ENCODE results near the gene COQ5. TPM values are rescaled to one million over a fixed set of nuclear protein-coding genes. Genes with fewer than 3 reads are reported as not detected.

The COQ5 gene
- total RNA-seq (10 to 100 TPM; 24.5 to 25.2 TPM), polyA plus RNA-seq (10 to 100 TPM; 32.8 to 49.1 (median 39.1) TPM), total RNA-seq (7.9 to 25.3 (median 21.6) reads per million in 6 experiments)

DNA sequence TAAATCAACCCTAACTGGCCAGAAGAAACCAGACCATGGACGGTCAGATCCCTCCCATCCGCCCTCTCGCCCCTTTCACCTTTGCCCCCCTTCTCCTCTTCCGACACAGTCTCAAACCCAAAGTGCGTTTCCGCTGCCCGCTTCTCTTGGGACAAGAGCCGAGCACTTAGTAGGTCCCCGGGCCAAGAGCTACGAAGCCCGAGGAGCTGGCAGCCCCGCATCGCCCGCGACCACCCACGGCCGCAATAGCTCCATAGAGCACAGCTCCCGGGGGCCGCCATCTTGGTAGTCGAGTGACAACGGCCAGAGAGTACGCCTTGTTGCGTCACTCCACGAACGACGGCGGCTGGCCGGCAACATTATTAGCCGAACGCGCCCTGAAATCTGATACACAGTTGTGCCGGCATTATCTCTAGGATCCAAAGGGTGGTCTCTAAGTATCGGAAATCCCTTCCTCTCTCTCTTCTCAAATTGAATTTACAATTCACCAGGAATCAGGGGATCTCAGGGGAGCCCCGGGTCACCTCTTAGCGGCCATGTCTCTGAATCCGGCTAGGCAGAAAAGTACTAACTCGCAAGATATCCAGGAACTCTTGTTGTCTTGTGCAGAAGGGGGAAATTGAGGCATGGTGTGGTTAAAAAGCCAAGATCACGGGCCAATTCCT lies at the start of gene COQ5:
COQ5 (minus strand) TSS at position 298 of the 665 bp plus-strand sequence; CDS start at position 281, 17 bp downstream.
- H3K27me3 Mint-ChIP-seq = no peaks in the 10 kb centered on the region
- POLR2A ChIA-PET = interaction anchor here (0.8 to 1.5 kb wide), 8 partner anchors 10 to 564 kb away, joined by 3 to 10 read pairs (median 6); partner anchors contain the start of genes POP5, RNU4-1 and SRSF9
- H3K36me3 Mint-ChIP-seq = peaks cover 0 to 7% (median 0%) of the 10 kb centered on the region in 3 donors
- peak; percentile 96 to 97 for ATAC-seq
- peak within 1 kb of the TSS; percentile 97 to 100 (median 100) for H3K4me3 Mint-ChIP-seq
- H3K9me3 Mint-ChIP-seq = no peaks in the 10 kb centered on the region
- peak; percentile 69 to 89 (median 81) for DNase-seq
- H3K4me1 Mint-ChIP-seq = peaks cover 10 to 32% (median 20%) of the 10 kb centered on the region in 4 donors
- H3K27ac Mint-ChIP-seq = peak within 1 kb of the TSS; percentile 98 to 100 (median 99)

DNA sequence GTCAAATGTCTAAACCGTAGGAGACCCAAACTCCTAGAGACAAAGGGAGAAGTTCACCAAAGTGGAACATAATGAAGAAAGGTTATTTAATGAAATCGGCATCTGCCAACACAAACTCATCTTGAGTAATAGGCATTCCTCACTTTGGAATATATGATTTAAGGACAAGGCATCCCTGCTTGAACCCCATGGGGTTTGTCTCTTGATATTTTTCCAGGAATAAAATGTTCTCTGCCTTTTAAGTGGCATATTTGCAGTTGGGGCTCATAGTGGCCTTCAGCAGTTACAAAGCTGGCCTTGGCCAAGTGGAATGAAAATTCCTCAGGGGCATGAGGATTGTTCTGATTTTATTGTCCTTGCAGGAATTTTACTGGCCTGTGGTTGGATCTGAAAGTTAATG lies 45.1 kb upstream of the COQ5 start:
- Mint-ChIP-seq H3K36me3 (peaks cover 6 to 98% (median 20%) of the 10 kb centered on the region in 3 donors), H3K4me3 (peak overlapping the region in 1 of 10 donors; percentile 5), H3K9me3 (no peaks in the 10 kb centered on the region), H3K27me3 (no peaks in the 10 kb centered on the region), H3K4me1 (peaks cover 0 to 3% (median 0%) of the 10 kb centered on the region in 4 donors), H3K27ac (peak overlapping the region in 6 of 10 donors; percentile 30 to 87 (median 66))
- POLR2A ChIA-PET = no interaction called here
- DNase-seq (no peak), ATAC-seq (no peak)

DNA sequence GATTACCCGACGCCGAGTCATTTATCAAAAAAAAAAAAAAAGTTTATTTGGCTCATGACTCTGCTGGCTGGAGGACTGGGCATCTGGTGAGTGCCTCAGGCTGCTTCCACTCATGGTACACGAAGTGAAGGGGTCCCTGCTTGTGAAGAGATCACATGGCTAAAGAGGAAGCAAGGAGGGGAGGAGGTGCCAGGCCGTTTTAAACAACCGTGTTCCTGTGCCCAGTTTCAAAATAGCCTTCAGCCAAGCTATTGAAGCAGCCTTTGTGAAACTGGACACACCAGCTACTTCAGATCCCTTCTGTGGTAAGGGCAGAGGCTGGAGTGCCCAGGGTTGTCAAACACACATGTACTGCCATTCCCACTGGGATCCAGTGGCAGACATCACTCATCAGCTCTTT lies 44.6 kb upstream of the COQ5 start:
- Mint-ChIP-seq H3K4me3 (no peak overlapping the region), H3K36me3 (peaks cover 6 to 98% (median 23%) of the 10 kb centered on the region in 3 donors), H3K27me3 (no peaks in the 10 kb centered on the region), H3K27ac (peak overlapping the region in 2 of 10 donors; percentile 55 to 80), H3K4me1 (peaks cover 0 to 3% (median 0%) of the 10 kb centered on the region in 4 donors), H3K9me3 (no peaks in the 10 kb centered on the region)
- ATAC-seq = no peak
- no peak for DNase-seq
- POLR2A ChIA-PET = no interaction called here

DNA sequence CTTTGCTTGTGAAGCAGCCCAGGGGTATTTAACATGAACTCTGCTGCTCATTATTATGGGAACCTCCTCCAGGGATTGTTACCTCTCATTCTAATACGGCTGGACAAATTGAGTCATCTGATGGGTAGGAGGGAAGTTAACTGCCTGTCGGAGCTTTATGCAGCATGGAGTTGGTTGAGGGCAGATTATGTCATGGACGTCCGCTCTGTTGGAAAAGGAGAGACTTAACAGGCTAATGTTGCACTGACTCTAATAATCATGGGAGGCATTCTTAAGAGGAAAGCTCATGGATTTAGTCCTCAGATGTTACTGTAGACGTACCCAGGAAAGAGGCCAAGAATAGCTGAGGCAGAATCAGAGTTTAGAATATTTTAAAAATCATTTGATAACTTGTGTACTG lies 42.3 kb upstream of the COQ5 start:
- Mint-ChIP-seq H3K9me3 (no peaks in the 10 kb centered on the region), H3K4me1 (no peaks in the 10 kb centered on the region), H3K27me3 (no peaks in the 10 kb centered on the region), H3K4me3 (no peak overlapping the region), H3K27ac (peak overlapping the region in 4 of 10 donors; percentile 47 to 79 (median 56)), H3K36me3 (peaks cover 11 to 97% (median 24%) of the 10 kb centered on the region in 3 donors)
- POLR2A ChIA-PET = interaction anchor here (0.6 to 1.0 kb wide), 2 partner anchors 11 to 281 kb away, joined by 3 read pairs; no protein-coding TSS in a partner anchor
- DNase-seq = no peak
- ATAC-seq = no peak

- Mint-ChIP-seq H3K9me3 (no peaks in the 10 kb centered on the region), H3K27me3 (no peaks in the 10 kb centered on the region), H3K36me3 (peaks cover 5 to 96% (median 22%) of the 10 kb centered on the region in 3 donors), H3K4me3 (peak overlapping the region in 1 of 10 donors; percentile 12), H3K4me1 (no peaks in the 10 kb centered on the region), H3K27ac (peak overlapping the region in 5 of 10 donors; percentile 17 to 73 (median 19))
- POLR2A ChIA-PET = no interaction called here
- ATAC-seq (no peak), DNase-seq (no peak)
Measured at GRCh38 chr12:120563495-120563894, 34.5 kb upstream of the COQ5 start.

DNA sequence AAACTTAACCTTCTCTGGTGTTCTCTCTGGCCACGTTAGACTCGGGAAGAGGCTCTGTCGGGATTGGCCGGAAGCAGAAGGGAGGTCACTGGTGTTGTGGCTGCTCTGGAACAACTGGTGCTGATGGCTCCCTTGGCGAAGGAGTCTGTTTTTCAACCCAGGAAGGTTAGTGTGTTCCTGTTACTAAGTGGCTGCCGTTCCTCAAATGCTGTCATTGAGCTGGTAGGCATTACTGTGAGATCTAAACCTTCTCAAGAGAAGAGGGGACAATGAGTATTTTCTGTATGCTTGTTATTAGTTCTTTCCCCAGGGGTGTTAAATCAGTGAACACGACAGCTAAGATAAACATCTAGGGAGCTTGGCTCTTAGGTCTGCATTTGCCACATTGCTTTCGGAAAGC lies 33.9 kb upstream of the COQ5 start:
- no peaks in the 10 kb centered on the region for H3K4me1 Mint-ChIP-seq
- no peak for DNase-seq
- no peak for ATAC-seq
- H3K27ac Mint-ChIP-seq = peak overlapping the region in 2 of 10 donors; percentile 38 to 73
- no peaks in the 10 kb centered on the region for H3K27me3 Mint-ChIP-seq
- peaks cover 5 to 96% (median 22%) of the 10 kb centered on the region in 3 donors for H3K36me3 Mint-ChIP-seq
- no peak overlapping the region for H3K4me3 Mint-ChIP-seq
- POLR2A ChIA-PET = no interaction called here
- H3K9me3 Mint-ChIP-seq = no peaks in the 10 kb centered on the region

DNA sequence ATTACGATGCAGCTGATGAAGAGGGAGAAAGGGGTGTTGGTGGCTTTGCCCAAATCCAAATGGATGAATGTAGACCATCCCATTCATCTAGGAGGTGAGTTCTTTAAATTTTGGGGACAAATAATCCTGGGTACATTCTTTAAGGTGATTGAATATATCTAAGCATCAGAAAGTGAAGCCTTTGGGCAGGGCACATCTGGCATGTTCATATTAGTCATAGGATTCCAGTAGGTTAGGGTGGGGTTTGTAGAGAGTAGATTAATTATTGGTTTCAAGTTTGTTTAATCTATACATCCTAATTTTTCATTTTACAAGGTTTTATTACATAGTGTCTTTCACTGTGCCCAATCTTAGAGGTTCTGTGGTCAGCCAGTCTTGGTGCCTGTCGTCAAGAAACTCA lies 28.6 kb upstream of the COQ5 start:
- POLR2A ChIA-PET = no interaction called here
- ATAC-seq = no peak
- H3K4me3 Mint-ChIP-seq = no peak overlapping the region
- no peaks in the 10 kb centered on the region for H3K27me3 Mint-ChIP-seq
- H3K9me3 Mint-ChIP-seq = no peaks in the 10 kb centered on the region
- H3K4me1 Mint-ChIP-seq = peaks cover 0 to 14% (median 5%) of the 10 kb centered on the region in 4 donors
- no peak for DNase-seq
- peak overlapping the region in 2 of 10 donors; percentile 35 to 60 for H3K27ac Mint-ChIP-seq
- peaks cover 3 to 90% (median 12%) of the 10 kb centered on the region in 3 donors for H3K36me3 Mint-ChIP-seq

DNA sequence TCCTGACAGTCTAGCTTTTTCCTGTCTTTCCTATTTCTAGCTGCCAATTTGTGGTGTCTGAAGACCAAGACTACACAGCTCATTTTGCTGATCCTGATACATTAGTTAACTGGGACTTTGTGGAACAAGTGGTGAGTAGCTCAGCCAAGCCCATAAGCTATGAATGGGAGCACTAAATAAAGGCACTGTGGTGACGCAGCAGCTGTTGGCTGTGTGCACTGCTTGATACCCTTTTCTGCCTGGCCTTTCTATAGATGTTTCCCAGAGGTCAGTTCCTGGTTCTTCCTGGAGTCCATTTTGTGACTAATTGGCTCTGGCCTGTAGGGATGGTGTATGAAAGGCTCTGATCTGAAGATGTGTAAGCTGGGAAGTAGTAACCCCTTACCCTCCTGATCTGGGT lies 25.7 kb upstream of the COQ5 start:
- POLR2A ChIA-PET = interaction anchor here (0.6 kb wide), 1 partner anchor 1325 kb away, joined by 4 read pairs; no protein-coding TSS in a partner anchor

DNA sequence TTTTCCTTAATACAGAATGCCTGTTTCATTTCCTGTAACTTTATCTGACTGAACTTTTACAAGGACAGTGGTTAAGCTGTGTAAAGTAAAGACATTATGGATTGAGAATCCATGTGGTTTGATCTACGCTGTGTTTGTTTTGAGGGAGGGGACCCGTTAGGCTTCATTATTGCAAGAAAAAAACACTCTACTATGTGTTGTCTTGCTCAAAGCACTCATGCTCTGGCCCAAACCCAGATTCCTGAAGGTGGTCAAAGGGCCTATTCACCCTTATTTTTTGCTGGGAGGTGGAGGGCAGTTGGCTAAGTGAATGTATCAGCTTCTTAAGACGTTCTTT lies 17.1 kb upstream of the COQ5 start:
- Mint-ChIP-seq H3K27ac (peak overlapping the region in 1 of 10 donors; percentile 43), H3K27me3 (no peaks in the 10 kb centered on the region), H3K4me1 (peaks cover 8 to 37% (median 25%) of the 10 kb centered on the region in 4 donors), H3K4me3 (no peak overlapping the region), H3K36me3 (peaks cover 0 to 37% (median 0%) of the 10 kb centered on the region in 3 donors), H3K9me3 (no peaks in the 10 kb centered on the region)
- ATAC-seq (no peak), DNase-seq (no peak)
- POLR2A ChIA-PET = interaction anchor here (0.6 kb wide), 1 partner anchor 345 kb away, joined by 5 read pairs; the partner anchor contains the start of gene RPLP0

More for the DNA sequence above, 25.7 kb upstream of the COQ5 start:
- Mint-ChIP-seq H3K36me3 (peaks cover 3 to 77% (median 8%) of the 10 kb centered on the region in 3 donors), H3K27ac (peak overlapping the region in 1 of 10 donors; percentile 53), H3K27me3 (no peaks in the 10 kb centered on the region), H3K4me3 (no peak overlapping the region), H3K4me1 (peaks cover 0 to 25% (median 9%) of the 10 kb centered on the region in 4 donors), H3K9me3 (no peaks in the 10 kb centered on the region)
- DNase-seq (no peak), ATAC-seq (no peak)

DNA sequence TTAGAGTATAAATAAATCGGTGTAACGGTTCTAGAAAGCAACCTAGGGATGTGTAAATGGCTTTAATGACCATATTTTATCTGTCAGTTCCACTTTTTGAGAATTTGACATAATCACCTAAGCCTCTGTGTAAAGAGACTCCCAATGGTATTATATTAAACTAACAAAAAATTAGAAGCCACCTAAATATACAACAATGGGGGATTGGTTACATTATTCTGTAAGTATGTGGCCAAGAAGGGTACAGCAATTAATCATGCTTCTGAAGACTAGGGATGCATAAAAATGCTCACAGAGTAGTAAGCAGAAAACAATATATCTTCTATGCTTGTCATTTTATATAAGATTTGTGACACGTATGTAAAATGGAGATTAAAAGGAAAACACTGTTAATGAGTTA lies 15.7 kb upstream of the COQ5 start:
- no peak for DNase-seq
- Mint-ChIP-seq H3K36me3 (peaks cover 0 to 47% (median 0%) of the 10 kb centered on the region in 3 donors), H3K9me3 (no peaks in the 10 kb centered on the region), H3K4me1 (peaks cover 8 to 47% (median 33%) of the 10 kb centered on the region in 4 donors), H3K27me3 (no peaks in the 10 kb centered on the region), H3K27ac (peak overlapping the region in 2 of 10 donors; percentile 29 to 37), H3K4me3 (no peak overlapping the region)
- ATAC-seq = no peak
- POLR2A ChIA-PET = no interaction called here

GRCh38 chr12:120542166-120542565 lies 13.2 kb upstream of the COQ5 start:
- Mint-ChIP-seq H3K9me3 (no peaks in the 10 kb centered on the region), H3K4me1 (peaks cover 21 to 72% (median 57%) of the 10 kb centered on the region in 4 donors), H3K27ac (peak overlapping the region in 1 of 10 donors; percentile 33), H3K27me3 (no peaks in the 10 kb centered on the region), H3K4me3 (no peak overlapping the region), H3K36me3 (peaks cover 0 to 59% (median 0%) of the 10 kb centered on the region in 3 donors)
- POLR2A ChIA-PET = no interaction called here
- DNase-seq = no peak
- no peak for ATAC-seq

GRCh38 chr12:120540445-120540844 lies 11.5 kb upstream of the COQ5 start:
- Mint-ChIP-seq H3K27ac (peak overlapping the region in 6 of 10 donors; percentile 5 to 74 (median 54)), H3K4me3 (peak overlapping the region in 6 of 10 donors; percentile 27 to 48 (median 35)), H3K9me3 (no peaks in the 10 kb centered on the region), H3K36me3 (peaks cover 0 to 62% (median 0%) of the 10 kb centered on the region in 3 donors), H3K4me1 (peaks cover 23 to 84% (median 69%) of the 10 kb centered on the region in 4 donors), H3K27me3 (no peaks in the 10 kb centered on the region)
- POLR2A ChIA-PET = interaction anchor here (0.6 kb wide), 1 partner anchor 83 kb away, joined by 7 read pairs; no protein-coding TSS in a partner anchor
- DNase-seq (no peak), ATAC-seq (no peak)

DNA sequence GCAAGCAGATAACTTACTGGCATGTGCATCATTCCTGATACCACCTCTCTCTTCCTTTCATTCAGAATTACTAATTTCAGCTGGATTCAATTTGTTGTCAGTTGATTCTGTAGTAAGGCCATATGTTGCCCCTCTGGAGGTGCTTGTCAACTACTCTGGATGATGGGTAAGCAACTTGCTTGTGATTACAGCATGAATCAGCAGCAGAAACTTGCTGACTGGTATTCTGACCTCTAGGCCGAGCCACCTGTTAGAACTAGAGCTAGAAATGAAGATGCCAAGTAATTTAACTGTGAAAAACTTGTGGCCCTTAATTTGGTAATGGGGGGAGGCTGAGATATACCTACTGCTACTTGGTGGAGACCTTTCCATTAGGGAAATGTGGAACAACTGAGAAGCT lies 10.3 kb upstream of the COQ5 start:
- Mint-ChIP-seq H3K4me1 (peaks cover 23 to 81% (median 64%) of the 10 kb centered on the region in 4 donors), H3K27me3 (no peaks in the 10 kb centered on the region), H3K36me3 (peaks cover 0 to 57% (median 0%) of the 10 kb centered on the region in 3 donors), H3K4me3 (peak overlapping the region in 8 of 10 donors; percentile 28 to 97 (median 94)), H3K9me3 (no peaks in the 10 kb centered on the region), H3K27ac (peak overlapping the region in 7 of 10 donors; percentile 19 to 86 (median 68))
- POLR2A ChIA-PET = interaction anchor here (0.5 to 2.0 kb wide), 3 partner anchors 9 to 373 kb away, joined by 3 to 6 read pairs (median 5); partner anchors contain the start of gene COQ5
- ATAC-seq = no peak
- no peak for DNase-seq
